Peyer's patch (tissue), 4 donors: ENCODE measurements around the gene MDN1.

Source experiments
- POLR2A ChIP-seq, 2 donors: fragments of 450-650 bp; IDR thresholded peaks; one replicate each; pipeline ENCODE4 v1.5.1; 2017; ENCODE audit warnings: antibody characterized with exemption in 2 of 2, mild to moderate bottlenecking in 2 of 2, moderate library complexity in 2 of 2
- TF ChIP-seq, protein P1 (sequence below), 6 experiments: fragments of 450-650 bp in 4 of 6; fragments of 200-600 bp in 2 of 6; sonication (generic) in 1 of 6; IDR thresholded peaks; one replicate each; pipeline ENCODE4 v1.5.1; 2017 to 2019; ENCODE audit warnings: antibody characterized with exemption in 6 of 6, mild to moderate bottlenecking in 3 of 6, moderate library complexity in 1 of 6

DNA sequence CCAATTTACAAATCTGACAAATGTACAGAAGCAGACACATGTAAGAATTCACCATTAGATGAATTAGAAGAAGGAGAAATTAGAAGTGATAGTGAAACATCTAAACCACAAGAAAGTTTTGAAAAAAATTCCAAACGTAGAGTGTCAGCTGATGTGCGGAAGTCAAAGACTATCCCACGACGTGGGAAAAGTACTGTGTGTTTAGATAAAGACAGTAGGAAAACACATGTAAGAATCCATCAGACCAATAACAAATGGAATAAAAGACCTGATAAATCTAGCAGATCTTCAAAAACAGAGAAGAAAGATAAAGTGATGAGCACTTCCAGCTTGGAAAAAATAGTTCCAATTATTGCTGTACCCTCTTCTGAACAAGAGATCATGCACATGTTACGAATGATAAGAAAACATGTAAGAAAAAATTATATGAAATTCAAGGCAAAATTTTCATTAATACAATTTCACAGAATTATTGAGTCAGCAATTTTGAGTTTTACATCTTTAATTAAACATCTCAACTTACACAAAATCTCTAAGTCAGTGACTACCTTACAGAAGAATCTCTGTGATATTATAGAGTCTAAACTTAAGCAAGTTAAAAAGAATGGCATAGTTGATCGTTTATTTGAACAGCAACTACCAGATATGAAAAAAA is 46.6 kb upstream of the MDN1 start:
- TF ChIP-seq, protein P1, sequence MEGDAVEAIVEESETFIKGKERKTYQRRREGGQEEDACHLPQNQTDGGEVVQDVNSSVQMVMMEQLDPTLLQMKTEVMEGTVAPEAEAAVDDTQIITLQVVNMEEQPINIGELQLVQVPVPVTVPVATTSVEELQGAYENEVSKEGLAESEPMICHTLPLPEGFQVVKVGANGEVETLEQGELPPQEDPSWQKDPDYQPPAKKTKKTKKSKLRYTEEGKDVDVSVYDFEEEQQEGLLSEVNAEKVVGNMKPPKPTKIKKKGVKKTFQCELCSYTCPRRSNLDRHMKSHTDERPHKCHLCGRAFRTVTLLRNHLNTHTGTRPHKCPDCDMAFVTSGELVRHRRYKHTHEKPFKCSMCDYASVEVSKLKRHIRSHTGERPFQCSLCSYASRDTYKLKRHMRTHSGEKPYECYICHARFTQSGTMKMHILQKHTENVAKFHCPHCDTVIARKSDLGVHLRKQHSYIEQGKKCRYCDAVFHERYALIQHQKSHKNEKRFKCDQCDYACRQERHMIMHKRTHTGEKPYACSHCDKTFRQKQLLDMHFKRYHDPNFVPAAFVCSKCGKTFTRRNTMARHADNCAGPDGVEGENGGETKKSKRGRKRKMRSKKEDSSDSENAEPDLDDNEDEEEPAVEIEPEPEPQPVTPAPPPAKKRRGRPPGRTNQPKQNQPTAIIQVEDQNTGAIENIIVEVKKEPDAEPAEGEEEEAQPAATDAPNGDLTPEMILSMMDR (IDR thresholded peaks at IDR 0.05) = no peak
- TF ChIP-seq POLR2A (IDR thresholded peaks at IDR 0.05) = no peak
